Activated B cell treated with CpG ODN at 0.5 μM for 24 hours (primary cell): Measurements from ENCODE around the gene MTF1. TPM values are rescaled to one million over a fixed set of nuclear protein-coding genes. Genes with fewer than 3 reads are reported as not detected.

Source experiments
- ATAC-seq: fragments of 200-7000 bp; cut with Tn5 transposase; one replicate; pipeline ENCODE4 v1.10.0; 2021; ENCODE audit warnings: low read depth, mild to moderate bottlenecking, moderate library complexity
- CTCF ChIA-PET: fragments of 350-600 bp; sonication (Branson Sonifier 250); formaldehyde crosslinking; loops from one replicate; lab custom pipeline; 2021; ENCODE audit warnings: antibody characterized with exemption; lab: Charles Lee
- POLR2A ChIA-PET: fragments of 350-600 bp; sonication (Branson Sonifier 250); formaldehyde crosslinking; loops from one replicate; lab custom pipeline; 2021; ENCODE audit warnings: antibody characterized with exemption; lab: Charles Lee
- DNase-seq: peaks from one replicate; pipeline ENCODE4 v3.0.0; 2022
- H3K27ac Mint-ChIP-seq: one replicate; pipeline ENCODE4 v1.8.0; 2020; ENCODE audit warnings: mixed read lengths
- H3K27me3 Mint-ChIP-seq: one replicate; pipeline ENCODE4 v1.8.0; 2021; ENCODE audit warnings: mixed read lengths
- H3K36me3 Mint-ChIP-seq: one replicate; pipeline ENCODE4 v1.8.0; 2021; ENCODE audit warnings: low read depth, mixed read lengths
- H3K4me1 Mint-ChIP-seq: one replicate; pipeline ENCODE4 v1.8.0; 2021; ENCODE audit warnings: mixed read lengths
- H3K4me3 Mint-ChIP-seq: one replicate; pipeline ENCODE4 v1.8.0; 2020; ENCODE audit warnings: mild to moderate bottlenecking, mixed read lengths
- H3K9me3 Mint-ChIP-seq: one replicate; pipeline ENCODE4 v1.8.0; 2020; ENCODE audit warnings: mixed read lengths
- CTCF ChIP-seq: fragments of 200-600 bp; IDR thresholded peaks from one replicate; pipeline ENCODE4 v1.8.0; 2022; ENCODE audit warnings: antibody characterized with exemption, mild to moderate bottlenecking
- intact Hi-C: fragments of 100-400 bp; cut with micrococcal nuclease; formaldehyde crosslinking; loops from one replicate; pipeline ENCODE4 v1.15.1; 2024
- total RNA-seq: library from RNA; stranded (reverse); gene quantifications from 2 replicates; pipeline ENCODE4 v1.2.3, GENCODE V29; 2022

The MTF1 gene
- total RNA-seq, 1 donor from 2014 or later: 36.2 TPM

DNA sequence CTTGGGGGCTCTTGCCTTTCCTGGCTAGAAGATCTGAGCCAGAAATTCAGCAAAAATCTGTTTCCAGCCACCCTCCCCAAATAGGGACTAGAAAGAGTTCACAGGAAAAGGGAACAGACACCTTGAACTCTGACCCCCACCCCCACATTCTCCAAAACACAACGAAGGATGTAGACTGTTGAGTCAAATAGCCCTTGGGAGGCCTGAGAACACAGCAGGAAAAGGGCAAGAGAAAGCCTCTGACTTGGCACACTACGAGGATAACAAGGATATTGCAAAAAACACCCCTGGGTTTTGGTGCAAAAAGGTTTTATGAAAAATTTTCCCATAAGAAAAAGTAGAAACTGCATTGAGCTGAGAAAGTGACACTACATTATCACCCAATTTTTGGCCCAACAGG lies 49.5 kb downstream of the MTF1 start:
- no peaks in the 10 kb centered on the region for H3K27me3 Mint-ChIP-seq
- peaks cover 45% of the 10 kb centered on the region for H3K4me1 Mint-ChIP-seq
- ATAC-seq (no peak), DNase-seq (no peak)
- H3K36me3 Mint-ChIP-seq: peaks cover 40% of the 10 kb centered on the region
- intact Hi-C loops: loop anchor here (5.0 to 10.0 kb wide), 2 partner anchors 213 to 335 kb away; partner anchors contain the start of genes GNL2 and ZC3H12A
- no peak overlapping the region for H3K27ac Mint-ChIP-seq
- CTCF ChIA-PET: no interaction called here
- no peaks in the 10 kb centered on the region for H3K9me3 Mint-ChIP-seq
- POLR2A ChIA-PET: interaction anchor here (1.0 kb wide), 1 partner anchor 50 kb away, joined by 4 read pairs; the partner anchor contains the start of gene MTF1
- H3K4me3 Mint-ChIP-seq: no peak overlapping the region
- no peak for TF ChIP-seq CTCF

DNA sequence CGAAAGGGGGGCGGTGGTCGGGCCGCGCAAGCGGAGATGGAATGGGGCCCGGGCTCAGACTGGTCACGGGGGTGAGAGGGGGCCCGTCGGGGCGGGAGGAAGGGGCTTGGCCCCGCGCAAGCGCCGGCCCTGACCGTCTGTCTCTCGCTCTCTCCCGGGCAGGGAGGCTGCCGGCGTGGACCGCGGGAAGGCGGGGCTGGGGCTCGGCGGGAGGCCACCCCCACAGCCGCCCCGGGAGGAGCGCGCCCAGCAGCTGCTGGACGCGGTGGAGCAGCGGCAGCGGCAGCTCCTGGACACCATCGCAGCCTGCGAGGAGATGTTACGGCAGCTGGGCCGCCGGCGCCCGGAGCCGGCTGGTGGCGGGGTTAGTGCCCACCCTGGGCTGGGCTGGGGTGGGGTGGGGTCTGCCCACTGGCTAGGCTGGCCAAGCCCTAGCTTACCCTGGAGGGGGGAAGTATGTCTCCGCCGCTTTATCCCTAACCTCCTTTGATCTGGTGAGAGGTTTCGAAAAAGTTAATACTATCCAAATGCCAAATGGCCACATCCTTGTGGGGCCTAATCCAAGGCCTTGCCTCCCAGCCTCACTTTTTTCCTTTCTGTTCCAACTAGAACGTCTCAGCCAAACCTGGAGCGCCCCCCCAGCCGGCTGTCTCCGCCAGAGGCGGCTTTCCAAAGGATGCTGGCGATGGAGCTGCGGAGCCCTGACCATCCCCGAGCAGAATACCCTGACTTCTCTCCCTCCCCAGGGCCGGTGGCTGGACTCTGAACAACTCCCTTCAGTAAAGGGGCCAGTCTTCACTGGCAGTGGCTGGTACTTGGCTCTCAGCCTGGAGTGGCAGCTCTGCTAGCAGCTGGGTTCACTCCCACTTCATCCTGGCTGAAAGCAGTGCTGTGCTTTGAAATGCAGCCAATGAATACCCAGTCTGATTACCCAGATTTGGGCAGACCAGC lies 50.7 kb downstream of the MTF1 start:
- peak overlapping the region; percentile 95 for H3K4me3 Mint-ChIP-seq
- H3K4me1 Mint-ChIP-seq: peaks cover 45% of the 10 kb centered on the region
- H3K27me3 Mint-ChIP-seq: no peaks in the 10 kb centered on the region
- intact Hi-C loops: loop anchor here (1.0 to 10.0 kb wide), 6 partner anchors 14 to 334 kb away; partner anchors contain the start of genes CDCA8, GNL2, MTF1 and SF3A3
- ChIA-PET CTCF (interaction anchor here (2.0 kb wide), 1 partner anchor 51 kb away, joined by 10 read pairs; the partner anchor contains the start of gene MTF1), POLR2A (interaction anchor here (0.6 to 2.9 kb wide), 21 partner anchors 9 to 1583 kb away, joined by 3 to 43 read pairs (median 5); partner anchors contain the start of genes INPP5B, MTF1, RRAGC and ZC3H12A)
- no peak for TF ChIP-seq CTCF
- peak overlapping the region; percentile 92 for H3K27ac Mint-ChIP-seq
- no peaks in the 10 kb centered on the region for H3K9me3 Mint-ChIP-seq
- peak; percentile 40 for ATAC-seq
- peaks cover 41% of the 10 kb centered on the region for H3K36me3 Mint-ChIP-seq
- no peak for DNase-seq

GRCh38 chr1:37807555-37808368 lies 51.6 kb downstream of the MTF1 start, which contains the start of the genes C1orf122 and YRDC:
Gene C1orf122 (plus strand): TSS chr1:37807790. CDS start chr1:37808405, 615 bp downstream.
Gene YRDC (minus strand): TSS chr1:37808208. CDS start chr1:37808180, 28 bp downstream.
- H3K27me3 Mint-ChIP-seq: no peaks in the 10 kb centered on the region
- no peak for TF ChIP-seq CTCF
- ATAC-seq (peak; percentile 89), DNase-seq (peak; percentile 93)
- no peaks in the 10 kb centered on the region for H3K9me3 Mint-ChIP-seq
- peaks cover 45% of the 10 kb centered on the region for H3K4me1 Mint-ChIP-seq
- peak within 1 kb of the TSS; percentile 95 for H3K4me3 Mint-ChIP-seq
- POLR2A ChIA-PET: interaction anchor here (0.6 to 2.9 kb wide), 23 partner anchors 9 to 1582 kb away, joined by 3 to 43 read pairs (median 5); partner anchors contain the start of genes INPP5B, MTF1, RRAGC and SNIP1
- CTCF ChIA-PET: interaction anchor here (2.0 kb wide), 1 partner anchor 52 kb away, joined by 10 read pairs; the partner anchor contains the start of gene MTF1
- H3K36me3 Mint-ChIP-seq: peaks cover 46% of the 10 kb centered on the region
- intact Hi-C loops: loop anchor here (1.0 to 10.0 kb wide), 6 partner anchors 13 to 333 kb away; partner anchors contain the start of genes CDCA8, GNL2, MTF1 and SF3A3
- peak within 1 kb of the TSS; percentile 92 for H3K27ac Mint-ChIP-seq

- peaks cover 52% of the 10 kb centered on the region for H3K36me3 Mint-ChIP-seq
- TF ChIP-seq CTCF: no peak
- intact Hi-C loops: loop anchor here (5.0 to 10.0 kb wide), 2 partner anchors 210 to 332 kb away; partner anchors contain the start of genes GNL2 and ZC3H12A
- POLR2A ChIA-PET: interaction anchor here (1.0 to 2.9 kb wide), 9 partner anchors 10 to 332 kb away, joined by 3 to 43 read pairs (median 7); partner anchors contain the start of genes INPP5B, MTF1 and ZC3H12A
- DNase-seq (no peak), ATAC-seq (no peak)
- no peaks in the 10 kb centered on the region for H3K9me3 Mint-ChIP-seq
- H3K27ac Mint-ChIP-seq: peak overlapping the region; percentile 69
- CTCF ChIA-PET: no interaction called here
- H3K27me3 Mint-ChIP-seq: no peaks in the 10 kb centered on the region
- peak overlapping the region; percentile 87 for H3K4me3 Mint-ChIP-seq
- peaks cover 45% of the 10 kb centered on the region for H3K4me1 Mint-ChIP-seq
Observed at GRCh38 chr1:37807220-37807554, 52.2 kb downstream of the MTF1 start.
